ENCODE data around the gene SMIM13.

GRCh38 chr6:11058406-11058805 lies 35.2 kb upstream of the SMIM13 start:
- TF ChIP-seq CTCF (IDR thresholded peaks at IDR 0.05; ENCODE audit: insufficient read depth, low read length, poor library complexity, severe bottlenecking) (no peak), EZH2phosphoT487 (conservative IDR thresholded peaks at IDR 0.05; ENCODE audit: low read length) (no peak)

All from SU-DHL-6 (cell line).